ENCODE data around the gene NFATC4.

DNA sequence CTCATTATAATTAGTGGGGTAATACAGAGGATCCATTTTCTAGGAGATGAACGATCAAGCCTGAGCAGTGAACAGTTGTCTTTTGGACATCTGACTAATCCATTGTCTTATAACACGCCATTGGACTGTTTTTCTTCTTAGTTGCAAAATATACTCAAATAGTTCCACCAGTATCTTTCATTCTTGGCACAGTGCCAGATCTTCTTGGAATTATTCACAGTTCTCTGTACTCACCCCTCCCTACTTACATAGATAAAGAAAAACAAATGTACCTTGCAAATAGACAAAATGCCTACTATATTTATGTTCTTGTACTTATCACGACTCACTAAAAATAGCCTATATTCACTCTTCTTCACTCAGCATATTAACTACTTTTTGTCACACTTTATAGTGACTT lies 57.7 kb downstream of the NFATC4 start:
- TF ChIP-seq ZNF274 (IDR thresholded peaks at IDR 0.05; ENCODE audit: insufficient read depth, insufficient read length), result no peak
- TF ChIP-seq CHD1 (IDR thresholded peaks at IDR 0.05; ENCODE audit: low read depth, low read length), result no peak
- no peak for TF ChIP-seq ASH2L (IDR thresholded peaks at IDR 0.05; ENCODE audit: borderline replicate concordance, low read depth)
- TF ChIP-seq, protein P1, sequence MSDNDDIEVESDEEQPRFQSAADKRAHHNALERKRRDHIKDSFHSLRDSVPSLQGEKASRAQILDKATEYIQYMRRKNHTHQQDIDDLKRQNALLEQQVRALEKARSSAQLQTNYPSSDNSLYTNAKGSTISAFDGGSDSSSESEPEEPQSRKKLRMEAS (IDR thresholded peaks at IDR 0.05; ENCODE audit: low read depth, low read length), result no peak
- TF ChIP-seq, protein P2, sequence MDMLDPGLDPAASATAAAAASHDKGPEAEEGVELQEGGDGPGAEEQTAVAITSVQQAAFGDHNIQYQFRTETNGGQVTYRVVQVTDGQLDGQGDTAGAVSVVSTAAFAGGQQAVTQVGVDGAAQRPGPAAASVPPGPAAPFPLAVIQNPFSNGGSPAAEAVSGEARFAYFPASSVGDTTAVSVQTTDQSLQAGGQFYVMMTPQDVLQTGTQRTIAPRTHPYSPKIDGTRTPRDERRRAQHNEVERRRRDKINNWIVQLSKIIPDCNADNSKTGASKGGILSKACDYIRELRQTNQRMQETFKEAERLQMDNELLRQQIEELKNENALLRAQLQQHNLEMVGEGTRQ (IDR thresholded peaks at IDR 0.05; ENCODE audit: borderline replicate concordance, low read depth, low read length), result no peak
- TF ChIP-seq TAF1 (IDR thresholded peaks at IDR 0.05; ENCODE audit: borderline replicate concordance, low read depth, low read length), result no peak
- TF ChIP-seq PAX8 (IDR thresholded peaks at IDR 0.05), result no peak
- TF ChIP-seq, protein P3, sequence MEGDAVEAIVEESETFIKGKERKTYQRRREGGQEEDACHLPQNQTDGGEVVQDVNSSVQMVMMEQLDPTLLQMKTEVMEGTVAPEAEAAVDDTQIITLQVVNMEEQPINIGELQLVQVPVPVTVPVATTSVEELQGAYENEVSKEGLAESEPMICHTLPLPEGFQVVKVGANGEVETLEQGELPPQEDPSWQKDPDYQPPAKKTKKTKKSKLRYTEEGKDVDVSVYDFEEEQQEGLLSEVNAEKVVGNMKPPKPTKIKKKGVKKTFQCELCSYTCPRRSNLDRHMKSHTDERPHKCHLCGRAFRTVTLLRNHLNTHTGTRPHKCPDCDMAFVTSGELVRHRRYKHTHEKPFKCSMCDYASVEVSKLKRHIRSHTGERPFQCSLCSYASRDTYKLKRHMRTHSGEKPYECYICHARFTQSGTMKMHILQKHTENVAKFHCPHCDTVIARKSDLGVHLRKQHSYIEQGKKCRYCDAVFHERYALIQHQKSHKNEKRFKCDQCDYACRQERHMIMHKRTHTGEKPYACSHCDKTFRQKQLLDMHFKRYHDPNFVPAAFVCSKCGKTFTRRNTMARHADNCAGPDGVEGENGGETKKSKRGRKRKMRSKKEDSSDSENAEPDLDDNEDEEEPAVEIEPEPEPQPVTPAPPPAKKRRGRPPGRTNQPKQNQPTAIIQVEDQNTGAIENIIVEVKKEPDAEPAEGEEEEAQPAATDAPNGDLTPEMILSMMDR (IDR thresholded peaks at IDR 0.05 in 2 of 3, conservative IDR thresholded peaks at IDR 0.05 in 1 of 3; ENCODE audit: control insufficient read depth in 2 of 3, extremely low read depth in 1 of 3, insufficient read depth in 1 of 3, low read depth in 3 of 3, low read length in 3 of 3), result no peak
- TF ChIP-seq CHD2 (IDR thresholded peaks at IDR 0.05; ENCODE audit: borderline replicate concordance, low read depth, low read length), result no peak
- no peak for TF ChIP-seq RELA (IDR thresholded peaks at IDR 0.05; ENCODE audit: borderline replicate concordance, partially characterized antibody)
